NCI-H774 (cell line): ENCODE data around the gene EEF1A2.

Experiments
- DNase-seq: peaks from one replicate; lab custom pipeline; 2025; lab: John Stamatoyannopoulos, UW

The EEF1A2 gene

DNA sequence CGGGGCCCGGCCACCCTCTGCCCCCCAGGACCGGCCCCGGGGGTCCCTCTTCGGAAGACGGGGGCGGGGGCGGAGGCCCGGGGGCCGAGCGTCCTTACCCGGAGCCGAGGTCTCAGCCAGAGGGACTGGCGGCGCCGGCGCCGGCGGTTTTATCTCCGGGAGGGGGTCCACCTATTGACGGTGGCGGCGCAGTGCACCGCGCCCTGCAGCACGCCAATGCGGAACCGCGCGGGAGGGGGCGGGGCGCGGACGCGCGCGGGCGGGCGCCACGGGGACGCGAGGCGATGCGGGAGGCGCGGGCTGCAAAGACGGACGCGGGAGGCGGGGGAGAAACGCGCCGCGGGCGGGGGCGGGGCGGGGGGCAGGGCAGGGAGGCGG lies at the start of gene EEF1A2:
EEF1A2 (minus strand) TSS at position 124 of the 378 bp plus-strand sequence. CDS start 1,320 bp downstream, outside the sequence.
- DNase-seq, result no peak

DNA sequence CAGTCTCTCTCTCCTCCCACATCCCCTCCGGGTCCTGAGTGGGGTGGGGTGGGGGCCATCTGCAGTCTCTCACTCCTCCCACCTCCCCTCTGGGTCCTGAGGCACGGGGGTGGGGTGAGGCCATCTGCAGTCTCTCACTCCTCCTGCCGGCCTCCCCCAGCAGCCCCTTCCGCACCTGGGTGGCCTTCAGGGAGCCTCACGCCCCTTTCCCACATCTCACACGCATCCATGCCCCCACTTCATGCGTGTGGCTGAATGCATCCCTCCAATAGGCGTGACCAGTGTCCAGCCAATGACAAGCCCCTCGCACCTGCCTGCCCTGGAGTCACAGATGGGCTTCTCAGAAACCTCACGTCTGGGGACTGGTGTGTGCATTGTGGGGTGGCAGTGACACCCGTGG lies 49.7 kb upstream of the EEF1A2 start:
- DNase-seq, result no peak

DNA sequence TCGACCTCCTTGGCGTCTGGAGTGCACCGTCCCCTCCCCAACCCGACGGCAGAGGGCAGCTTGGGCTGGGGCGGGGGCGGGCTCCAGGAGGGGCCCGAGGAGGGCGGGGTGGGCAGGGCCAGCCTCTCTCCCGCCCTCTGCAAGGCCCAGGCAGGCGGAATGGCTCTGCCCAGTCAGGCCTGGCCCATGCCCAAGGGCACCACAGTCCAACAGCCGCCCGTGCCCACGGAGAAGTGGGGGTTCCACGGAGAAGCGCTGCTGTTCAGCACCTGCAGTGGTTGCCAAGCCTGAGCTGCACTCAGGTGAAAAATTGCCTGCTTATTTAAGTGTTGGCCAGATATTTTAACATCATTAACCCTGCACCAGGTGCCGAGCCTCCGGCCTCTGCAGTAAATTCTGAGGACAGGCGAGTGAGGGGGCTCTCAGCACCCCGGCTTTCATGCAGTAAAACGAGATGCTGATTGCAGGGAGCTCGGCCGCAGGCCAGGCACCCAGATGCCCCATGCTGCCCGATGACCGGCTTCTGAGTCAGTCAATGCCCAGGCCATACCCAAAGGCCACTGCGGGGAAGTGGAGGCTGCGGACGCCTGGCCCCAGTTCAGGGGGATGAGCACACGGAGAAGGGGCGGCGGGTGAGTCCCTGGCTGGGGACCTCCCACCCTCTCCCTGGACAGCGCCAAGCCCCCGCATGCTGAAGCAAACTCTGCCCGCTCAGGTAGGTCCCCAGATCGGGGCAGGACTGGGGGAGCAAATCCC lies 49.0 kb upstream of the EEF1A2 start, which contains the start of gene SRMS:
SRMS (minus strand) TSS at position 25 of the 756 bp plus-strand sequence. CDS start 286 bp downstream, outside the sequence.
- DNase-seq, result no peak

DNA sequence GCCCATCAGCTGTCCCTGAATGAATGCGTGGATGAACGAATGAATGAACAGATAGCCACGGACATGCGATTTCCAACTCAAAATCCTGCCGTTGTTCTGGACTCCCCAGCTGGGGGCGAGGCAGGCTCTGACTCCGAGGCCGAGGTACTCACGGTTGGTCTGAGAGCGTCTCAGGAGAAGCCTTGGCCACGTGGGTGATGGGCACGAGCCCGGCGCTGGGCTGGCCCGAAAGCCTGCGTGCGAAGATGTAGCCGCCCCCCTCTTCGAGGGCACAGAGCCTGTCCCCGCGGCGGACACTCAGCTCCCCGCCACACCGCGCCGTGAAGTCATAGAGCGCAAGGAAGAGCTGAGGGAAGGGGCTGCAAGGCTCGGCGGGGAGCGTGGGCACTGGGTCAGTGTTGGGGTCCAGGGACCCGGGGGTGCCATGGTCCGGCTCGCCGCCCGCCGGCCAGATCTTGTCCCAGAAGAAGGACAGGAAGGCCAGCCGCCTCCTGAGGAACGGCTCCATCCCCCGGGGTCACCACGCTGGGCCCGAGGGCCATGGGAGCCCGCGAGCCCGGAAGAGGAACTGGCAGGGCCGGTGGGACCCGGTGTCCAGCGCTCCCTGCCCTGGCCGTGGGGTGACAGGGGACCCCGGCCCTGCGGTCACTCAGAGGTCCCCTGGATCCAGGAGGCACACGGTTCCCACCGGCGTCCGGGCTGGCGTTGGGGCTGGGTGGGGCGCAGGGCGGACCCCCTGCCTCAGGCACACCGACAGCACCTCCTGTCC lies 48.3 kb upstream of the EEF1A2 start:
- DNase-seq, result no peak

DNA sequence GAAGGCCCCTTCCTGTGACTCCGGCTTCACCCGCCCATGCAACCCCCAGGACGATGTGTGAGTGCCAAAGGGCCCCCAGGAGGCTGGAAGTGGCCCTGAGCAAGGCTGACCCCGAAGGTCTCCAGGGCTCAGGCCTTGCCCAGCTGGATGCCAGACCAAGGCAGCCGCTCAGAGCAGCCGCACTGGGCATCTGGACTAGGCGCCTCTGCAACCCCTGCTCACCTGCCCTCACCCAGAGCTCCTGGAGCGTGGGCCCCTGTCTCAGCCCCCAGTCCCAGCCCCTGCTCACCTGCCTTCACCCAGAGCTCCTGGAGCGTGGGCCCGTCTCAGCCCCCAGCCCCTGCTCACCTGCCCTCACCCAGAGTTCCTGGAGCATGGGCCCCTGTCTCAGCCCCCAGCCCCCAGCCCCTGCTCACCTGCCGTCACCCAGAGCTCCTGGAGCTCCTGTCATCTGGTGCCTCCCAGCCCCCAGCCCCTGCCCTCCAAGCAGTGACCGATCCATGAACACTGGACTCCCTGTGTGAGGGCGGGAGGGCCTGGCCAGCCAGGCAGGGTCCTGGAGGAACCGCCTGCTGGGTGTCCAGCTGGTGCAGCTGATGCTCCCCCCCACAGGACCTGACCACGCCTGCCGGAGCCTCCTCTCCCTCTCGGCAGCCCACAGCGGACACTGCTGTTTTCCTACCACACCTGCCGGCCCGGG lies 47.5 kb upstream of the EEF1A2 start:
- DNase-seq, result no peak

DNA sequence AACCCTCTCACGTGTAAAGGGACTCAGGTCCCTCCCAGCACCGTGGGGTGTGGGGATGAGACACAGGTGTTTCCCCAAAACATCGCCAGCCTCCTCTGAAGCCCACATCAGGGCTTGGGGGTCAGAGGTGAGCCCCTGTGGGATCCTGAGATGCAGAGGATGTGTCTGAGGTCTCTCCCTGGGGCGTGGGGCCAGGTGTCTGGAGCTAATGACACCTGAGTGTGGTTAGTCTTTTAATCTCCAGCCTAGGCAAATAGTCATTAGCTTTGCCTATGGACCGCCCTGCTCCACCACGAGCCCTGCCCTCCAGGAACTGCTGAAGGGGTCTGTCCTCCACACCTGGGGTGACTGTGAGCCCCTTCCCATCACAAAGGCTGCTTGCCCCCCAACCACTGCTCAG lies 46.9 kb upstream of the EEF1A2 start:
- no peak for DNase-seq

DNA sequence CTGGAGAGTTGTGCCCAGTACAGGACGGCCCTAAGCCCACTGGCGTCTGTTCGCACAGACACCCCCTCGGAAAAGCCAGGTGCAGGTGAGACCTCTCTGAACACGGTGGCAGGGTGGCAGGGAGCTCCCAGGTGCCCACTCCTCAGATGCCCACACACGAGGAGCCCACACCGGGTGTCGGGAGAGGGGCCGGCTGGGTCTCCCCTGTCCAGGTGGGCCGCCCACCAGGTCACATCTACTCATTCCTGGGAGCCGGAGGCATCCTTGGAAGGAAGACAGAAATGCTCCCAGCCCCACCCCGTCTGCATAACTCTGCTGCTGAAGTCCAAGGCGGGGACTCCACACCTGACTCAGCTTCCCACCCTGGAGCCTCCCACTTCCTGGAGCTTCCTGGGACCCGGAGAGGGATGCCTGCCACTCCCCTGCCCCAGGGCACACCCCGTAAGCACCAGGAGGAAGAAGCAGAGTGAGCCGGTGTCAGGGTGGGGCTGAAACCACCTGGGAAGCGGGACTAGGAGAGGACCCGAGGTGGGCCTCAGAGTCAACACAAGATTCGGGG lies 46.2 kb upstream of the EEF1A2 start:
- no peak for DNase-seq

DNA sequence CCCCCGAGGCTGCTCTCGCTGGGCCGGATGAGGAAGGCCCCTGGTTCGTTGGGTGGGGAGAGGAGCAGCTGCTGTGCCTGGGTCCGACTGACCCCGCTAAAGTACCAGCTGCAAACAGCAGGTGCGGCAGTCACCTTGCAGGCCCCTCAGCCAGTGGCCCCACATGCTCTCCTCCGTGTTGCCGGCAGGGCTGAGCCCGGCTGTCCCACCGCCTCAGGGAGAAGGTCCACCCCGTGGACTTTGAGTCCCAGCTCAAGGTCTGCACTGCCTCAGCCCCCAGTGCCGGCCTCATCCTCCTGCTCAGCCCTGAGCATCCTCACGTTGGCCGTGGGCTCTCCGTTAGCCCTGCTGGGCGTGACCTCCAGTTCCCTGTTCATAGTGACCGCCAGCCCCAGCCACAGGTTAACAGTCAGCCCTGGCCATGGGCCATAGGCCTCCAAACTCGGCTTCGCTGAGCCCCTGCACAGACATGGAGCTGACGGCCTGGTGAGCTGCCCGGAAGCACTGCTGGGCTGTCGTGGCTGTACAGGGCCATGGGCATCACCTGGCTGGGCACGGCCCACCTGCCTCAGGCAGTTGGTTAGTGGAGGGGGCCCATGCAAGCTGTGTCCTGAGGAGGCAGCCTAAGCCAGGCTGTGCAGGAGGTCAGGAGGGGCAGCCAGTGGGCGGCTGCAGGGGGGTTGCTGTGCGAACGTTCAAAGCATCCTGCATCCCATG lies 45.5 kb upstream of the EEF1A2 start:
- no peak for DNase-seq

DNA sequence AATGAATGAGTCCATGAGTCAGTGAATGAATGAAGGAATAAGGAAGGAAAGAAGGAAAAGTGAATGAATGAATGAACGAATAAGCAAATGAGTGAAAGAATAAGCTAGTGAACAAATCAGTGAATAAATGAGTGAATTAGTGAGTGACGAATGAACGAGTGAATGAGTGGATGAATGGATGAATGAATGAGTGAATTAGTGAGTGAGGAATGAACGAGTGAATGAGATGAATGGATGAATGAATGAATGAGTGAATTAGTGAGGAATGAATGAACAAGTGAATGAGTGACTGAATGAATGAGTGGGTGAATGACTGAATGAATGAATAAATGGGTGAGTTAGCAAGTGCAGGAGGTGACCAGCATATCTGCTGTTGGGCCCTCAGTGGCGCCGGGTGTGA lies 44.9 kb upstream of the EEF1A2 start:
- DNase-seq, result no peak

DNA sequence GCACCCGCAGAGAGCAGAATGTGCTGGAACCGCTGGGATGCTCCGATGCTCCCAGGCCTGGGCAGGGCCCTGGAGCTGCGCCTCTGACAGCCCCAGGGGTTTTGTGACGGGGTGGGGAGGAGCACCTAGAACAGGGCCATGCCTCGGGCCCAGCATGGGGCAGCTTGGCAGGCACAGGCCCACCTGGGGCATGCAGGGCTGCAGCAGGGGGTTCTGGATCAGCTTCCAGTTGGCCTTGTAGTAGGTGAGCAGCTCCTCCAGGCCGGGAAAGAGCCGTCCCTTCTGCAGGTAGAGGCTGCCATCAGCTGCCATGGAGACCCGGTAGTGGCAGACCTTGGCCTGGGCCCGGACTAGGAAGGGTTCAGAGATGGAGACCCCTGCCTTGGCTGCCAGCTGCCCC lies 44.2 kb upstream of the EEF1A2 start:
- no peak for DNase-seq

DNA sequence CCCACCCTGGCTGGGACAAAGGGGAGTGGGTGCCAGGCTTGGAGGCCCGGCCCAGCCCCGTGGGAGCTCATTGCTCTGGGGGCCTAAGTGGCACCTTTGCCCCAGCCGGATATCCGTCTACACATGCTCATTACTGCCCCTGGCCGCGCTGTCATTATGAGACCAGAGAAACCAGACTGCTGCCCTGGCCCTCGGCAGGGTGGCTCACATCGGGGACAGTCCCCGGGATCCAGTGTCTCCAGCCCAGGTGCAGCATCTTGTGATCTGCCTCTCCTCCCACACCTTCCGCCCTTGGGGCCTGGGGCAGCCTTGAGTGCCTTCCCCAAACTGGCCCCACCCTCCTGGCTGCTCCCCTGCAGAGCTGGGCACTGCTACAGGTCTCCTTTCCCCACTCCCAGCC lies 43.8 kb upstream of the EEF1A2 start:
- DNase-seq, result no peak

DNA sequence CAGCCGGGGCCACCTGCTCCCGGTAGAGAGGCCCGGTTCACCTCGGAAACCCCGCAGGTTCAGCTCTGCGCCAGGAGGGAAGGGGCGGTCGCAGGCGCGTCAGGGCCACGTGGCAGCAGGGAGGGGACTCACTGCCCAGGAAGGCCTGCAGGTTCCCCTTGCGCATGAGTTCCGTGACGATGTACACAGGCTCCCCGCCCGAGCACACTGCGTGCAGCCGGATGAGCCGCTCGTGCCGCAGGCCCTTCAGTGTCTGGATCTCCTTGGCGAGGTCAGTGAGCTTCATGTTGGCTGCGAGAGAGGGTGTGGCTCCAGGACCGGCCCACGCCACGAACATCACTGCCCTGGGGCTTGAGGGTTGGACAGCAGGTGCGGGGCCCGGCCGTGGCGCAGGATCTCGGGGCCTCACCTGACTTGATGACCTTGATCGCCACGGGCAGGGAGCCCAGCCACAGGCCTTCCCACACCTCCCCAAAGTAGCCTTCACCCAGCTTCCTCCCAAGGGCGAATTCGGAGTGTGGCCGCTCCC lies 43.2 kb upstream of the EEF1A2 start:
- DNase-seq, result peak; percentile 27

DNA sequence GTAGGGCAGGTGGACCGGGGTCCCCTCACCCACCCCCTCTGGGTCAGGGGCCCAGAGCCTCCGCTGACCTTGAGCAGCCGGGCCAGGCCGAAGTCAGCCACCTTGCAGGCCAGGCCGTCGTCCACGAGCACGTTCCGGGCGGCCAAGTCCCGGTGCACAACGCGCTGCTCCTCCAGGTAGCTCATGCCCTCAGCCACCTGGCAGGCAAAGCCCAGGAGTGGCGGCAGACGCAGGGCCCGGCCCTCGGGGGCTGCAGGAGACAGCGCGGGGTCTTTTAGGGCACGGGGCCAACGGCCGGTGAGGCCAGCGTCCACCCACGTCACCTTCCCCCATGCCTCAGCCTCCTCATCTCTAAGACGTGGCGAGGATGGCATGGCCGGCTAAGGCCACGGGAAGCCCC lies 42.5 kb upstream of the EEF1A2 start:
- no peak for DNase-seq

DNA sequence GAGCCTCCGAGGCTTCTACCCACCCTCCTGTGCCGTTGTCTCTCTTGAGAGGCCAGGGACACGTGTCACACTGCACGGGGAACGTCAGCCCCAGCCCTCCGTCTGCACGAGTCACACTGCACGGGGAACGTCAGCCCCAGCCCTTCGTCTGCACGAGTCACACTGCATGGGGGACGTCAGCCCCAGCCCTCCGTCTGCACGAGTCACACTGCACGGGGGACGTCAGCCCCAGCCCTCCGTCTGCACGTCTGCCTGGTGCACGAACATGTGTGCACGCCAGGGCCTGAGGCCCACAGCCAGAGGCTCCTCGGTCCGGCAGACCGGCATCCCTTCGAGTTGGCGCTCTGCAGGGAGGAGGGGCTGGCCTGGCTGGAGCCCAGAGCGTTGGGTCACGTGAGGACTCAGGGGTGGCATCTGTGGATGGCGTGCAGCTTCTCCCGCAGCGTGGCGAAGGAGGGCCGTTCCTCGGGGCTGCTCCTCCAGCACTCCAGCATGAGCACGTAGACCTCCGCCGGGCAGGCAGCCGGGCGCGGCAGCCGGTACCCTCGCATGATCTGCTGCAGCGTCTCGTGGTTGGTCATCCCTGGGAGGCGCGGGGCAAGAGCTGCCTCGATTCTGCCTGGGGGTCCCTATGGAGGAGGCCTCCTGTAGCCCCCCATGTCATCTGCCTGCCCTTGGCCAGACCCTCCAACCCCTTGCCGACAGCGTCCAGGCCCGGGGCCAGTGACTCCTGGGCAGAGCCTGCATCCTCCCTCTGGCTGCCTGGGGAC lies 41.7 kb upstream of the EEF1A2 start:
- DNase-seq, result no peak

DNA sequence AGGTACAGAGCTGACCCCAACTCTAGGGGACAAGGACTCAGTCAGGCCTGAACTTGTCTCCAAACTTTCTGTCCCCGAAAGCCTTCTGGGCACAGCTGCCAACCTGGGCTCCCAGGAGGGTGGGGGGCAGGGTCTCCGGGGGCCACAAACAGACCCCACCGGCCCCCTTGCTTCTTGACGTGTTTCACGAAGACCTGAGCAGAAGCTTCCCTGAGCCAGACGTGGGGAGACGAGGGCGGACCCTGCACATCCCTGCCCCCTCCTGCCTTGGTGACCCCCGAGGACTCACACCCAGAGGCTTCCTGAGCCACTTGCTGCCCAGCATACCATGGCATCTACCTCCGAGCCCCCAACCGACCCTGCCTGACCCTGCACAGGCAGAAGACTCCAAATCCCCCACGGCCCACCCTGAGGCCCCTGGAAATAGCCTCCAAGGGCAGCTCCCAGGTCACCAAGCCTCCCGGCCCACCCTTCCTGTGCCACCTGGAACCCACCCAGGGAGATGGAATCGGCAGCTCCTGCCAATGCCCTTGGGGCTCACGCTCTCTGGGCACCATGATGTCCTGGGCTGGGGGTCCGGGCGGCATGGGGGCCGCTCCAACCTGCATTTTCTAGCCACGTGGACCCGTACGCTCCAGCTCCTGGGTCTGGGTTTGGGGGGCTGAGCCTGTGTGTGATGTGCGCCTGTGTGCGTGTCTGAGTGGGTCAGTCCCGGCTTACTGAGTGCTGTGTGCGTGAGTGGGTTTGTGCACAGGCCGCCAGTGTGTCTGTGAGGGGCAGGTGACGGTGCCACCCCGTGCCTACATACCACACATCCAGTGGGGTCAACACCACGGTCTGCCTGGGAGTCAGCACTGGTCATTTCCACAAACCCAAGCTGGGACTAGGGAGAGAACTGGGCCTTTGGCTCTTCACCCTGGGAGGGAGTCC lies 40.8 kb upstream of the EEF1A2 start:
- no peak for DNase-seq

DNA sequence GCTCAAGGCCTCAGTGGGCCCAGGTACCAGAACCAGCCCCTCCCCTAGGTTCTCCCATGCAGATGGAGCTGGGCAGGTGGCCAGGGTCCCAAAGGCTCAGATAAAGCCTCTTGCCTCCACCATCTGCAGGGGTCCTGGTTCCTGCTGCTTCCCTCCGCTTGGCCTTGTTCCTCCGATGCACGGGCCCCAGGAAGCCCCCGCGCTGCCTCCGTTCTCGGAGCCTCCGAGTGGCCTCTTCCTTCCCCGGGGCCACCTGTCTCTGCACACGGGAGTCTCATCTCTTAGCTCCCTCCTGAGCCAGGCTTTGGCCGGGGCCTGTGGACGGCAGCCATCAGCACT lies 40.2 kb upstream of the EEF1A2 start:
- DNase-seq, result no peak

DNA sequence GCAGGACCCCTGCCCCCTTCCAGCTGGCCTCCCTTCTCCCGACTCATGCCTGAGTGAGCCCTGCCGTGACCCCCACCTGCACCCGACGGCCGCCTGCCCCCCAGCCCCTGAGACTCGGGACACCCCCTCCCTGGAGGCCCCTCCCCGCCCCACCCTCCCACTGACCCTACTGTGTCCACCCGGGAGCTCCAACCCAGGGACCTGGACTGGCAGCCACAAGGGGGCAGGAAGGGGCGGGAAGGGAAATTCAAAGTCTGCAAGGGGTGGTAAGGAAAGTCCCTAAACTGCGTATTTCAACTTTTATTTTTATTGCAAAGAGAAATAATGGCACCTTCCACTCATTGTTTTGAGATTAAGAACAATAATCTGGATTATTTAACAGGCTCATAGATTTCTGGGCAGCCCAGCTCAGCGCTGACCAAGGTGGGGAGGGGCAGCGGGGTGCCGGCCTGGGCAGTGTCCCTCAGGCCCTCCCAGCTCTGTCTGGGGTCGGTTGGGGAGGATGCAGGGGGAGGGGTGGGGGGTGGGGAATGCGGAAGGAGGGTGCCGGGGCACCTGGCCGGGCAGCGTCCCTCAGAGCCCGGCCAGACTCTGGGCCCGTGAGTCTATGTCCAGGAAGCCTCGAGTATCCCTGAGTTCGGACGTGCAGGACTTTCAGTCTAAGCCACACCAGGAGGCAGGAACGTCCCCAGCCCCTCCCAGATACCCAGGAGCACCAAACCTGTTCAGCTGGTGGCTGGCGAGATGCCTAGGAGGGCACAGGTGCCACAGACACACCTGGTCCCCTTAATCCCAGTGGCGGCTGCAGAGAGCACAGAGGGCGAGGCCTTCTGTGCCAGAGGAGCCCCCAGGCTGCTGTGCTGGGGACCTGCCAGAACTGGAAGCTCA lies 39.6 kb upstream of the EEF1A2 start:
- DNase-seq, result peak; percentile 64

DNA sequence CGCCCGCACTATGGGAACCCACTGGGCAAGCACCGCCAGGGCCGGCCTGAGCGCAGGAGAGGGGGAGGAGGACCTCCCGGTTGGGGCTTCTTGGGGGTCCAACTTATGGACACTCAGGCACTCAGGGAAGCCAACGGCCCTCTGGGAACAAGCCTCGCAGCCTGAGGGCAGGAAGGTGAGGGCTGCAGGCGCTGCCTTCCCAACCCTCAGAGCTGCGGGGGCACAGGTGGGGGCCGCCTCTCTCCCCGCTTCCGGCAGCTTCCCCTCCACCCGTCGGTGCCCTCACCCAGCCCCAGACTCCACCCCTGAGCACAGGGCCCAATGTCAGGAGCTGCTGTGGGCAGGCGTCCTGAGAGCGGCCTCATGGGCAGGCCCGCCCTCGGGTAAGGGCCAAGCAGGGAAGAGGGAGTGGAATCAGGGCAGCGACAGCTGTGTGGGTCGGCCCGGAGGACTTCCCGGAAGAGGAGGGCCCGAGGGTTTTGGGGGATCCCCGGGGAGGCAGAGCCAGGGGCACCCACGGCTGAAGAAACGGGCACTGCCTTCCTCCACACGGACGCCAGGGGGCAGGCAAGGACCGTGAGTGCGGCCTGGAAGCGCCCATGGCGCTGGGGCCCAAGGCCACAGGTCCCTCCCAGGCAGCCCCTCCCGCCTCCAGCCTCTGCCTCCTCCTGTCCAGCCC lies 38.8 kb upstream of the EEF1A2 start:
- peak; percentile 97 for DNase-seq
